ENCODE data around the gene TMEM33. TPM values are rescaled to one million over a fixed set of nuclear protein-coding genes. Genes with fewer than 3 reads are reported as not detected.

TMEM33 gene
- total RNA-seq, 1 experiment from 2014 or later = 55.5 TPM

DNA sequence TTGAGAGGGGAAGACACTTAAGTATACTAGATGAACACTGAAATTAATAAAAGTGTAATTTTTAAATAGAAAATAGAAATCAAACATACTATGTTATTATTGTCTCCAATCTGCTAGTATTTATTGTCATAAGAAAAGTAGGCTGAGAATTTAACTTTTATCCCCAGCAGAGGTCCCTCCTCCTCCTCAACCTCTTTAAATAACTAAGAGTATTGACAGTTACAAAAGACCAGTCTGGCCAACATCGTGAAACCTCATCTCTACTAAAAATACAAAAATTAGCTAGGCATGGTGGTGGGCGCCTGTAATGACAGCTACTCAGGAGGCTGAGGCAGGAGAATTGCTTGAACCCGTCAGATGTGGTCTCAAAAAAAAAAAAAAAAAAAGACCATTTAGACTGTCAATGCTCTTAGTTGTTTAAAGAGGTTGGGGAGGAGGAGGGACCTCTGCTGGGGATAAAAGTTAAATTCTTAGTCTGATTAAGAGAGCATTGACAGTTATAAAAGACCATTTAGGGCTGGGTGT lies 59.3 kb downstream of the TMEM33 start:
- DNase-seq (ENCODE audit: low read depth) = no peak

DNA sequence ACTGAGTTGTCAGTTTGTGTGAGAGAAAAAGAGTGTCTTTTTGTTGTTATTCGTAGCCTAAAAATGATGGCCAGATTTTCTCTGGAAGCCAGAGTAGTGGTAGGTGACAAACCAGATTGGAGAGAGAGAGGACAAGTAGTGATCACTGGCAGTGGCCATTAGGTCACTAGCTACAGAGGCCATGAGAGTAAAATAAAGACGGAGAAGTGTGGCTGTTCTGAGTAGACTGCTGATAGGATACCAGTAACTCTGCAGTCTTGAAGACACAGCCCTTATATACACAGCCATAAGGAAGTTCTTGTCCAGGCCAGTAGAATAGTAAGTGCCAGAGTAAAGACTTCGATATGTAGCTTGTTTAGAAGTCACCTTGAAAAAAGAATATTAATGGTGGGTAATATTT lies 62.8 kb downstream of the TMEM33 start:
- DNase-seq (ENCODE audit: low read depth) = no peak

DNA sequence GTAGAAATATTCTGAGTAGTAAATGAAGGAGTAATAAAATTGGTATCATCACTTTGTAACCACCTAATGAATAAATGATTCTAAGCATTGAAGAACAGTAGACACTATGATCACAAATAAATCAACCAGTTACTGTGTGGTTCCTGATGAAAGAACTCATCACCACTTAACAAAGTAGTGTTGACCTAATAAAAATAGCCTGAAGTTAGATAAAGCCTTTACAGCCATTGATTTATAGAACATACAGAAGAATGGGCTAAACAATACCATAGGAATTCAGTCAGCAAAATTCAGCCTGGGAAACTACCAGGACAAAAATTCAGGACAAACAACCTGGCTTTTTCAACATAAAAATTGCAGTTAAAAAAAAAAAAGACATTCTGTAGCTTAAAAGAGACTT lies 64.1 kb downstream of the TMEM33 start:
- no peak for DNase-seq (ENCODE audit: low read depth)

DNA sequence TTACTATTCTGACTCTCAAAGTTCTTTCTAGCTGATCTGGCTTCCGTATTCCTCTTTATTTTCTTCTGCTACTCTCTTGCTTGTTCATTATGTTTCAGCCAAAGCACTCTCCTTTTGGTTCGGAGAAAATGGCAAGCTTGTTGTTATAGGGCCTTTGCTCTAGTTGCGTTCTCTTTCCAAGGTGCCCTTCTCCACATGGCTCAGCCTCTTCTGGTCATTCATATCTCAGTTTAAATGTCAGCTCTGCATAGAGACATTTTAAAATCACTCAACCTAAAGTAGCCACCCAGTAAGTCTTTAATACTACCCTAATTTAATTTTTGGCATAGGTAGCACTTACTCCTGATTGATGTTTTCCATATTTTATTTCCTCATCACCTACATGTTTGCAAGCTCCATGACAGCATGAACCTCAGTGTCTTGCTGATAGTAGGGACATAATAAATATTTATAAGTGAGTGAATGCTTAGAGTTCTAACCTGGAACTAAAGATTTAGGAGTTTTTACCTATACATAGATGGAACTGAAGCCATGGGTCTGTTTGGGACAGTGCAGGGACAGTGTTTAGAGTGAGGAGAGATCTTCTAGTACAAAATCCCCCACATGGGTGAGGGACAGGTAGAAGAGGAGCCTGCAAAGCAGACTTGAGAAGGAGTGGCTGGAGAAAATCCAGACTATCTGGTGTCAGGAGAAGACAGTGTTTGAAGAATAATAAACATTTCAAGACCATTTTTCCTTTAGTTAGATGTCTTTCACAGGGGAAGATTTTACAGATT lies 73.0 kb downstream of the TMEM33 start:
- no peak for DNase-seq (ENCODE audit: low read depth)

Other genes starting within 250 kb of the TMEM33 start
- not detected in 2 replicates for gene PHOX2B, start 186.7 kb upstream of the TMEM33 start, total RNA-seq (2014; rRNA removed; shearing (Covaris generic))
- 0.10 TPM in 1 of 2 replicates, not detected in the other for gene DCAF4L1, start 46.3 kb downstream of the TMEM33 start, total RNA-seq (2014; rRNA removed; shearing (Covaris generic))
- 43.4 and 52.1 TPM in 2 replicates for gene SLC30A9, start 55.1 kb downstream of the TMEM33 start, total RNA-seq (2014; rRNA removed; shearing (Covaris generic))
- gene BEND4, start 217.2 kb downstream of the TMEM33 start, total RNA-seq (2014; rRNA removed; shearing (Covaris generic)) = not detected in 2 replicates

Measured in RPMI7951 (cell line).